HG02571 (cell line): ENCODE results near the gene FAM83C.

Experiments used
- ATAC-seq: cut with Tn5 transposase; IDR thresholded peaks from one replicate; pipeline ENCODE4 v1.9.1; 2021; ENCODE audit warnings: mild to moderate bottlenecking, moderate library complexity; ENCODE audit not compliant: unreplicated experiment

Gene FAM83C

DNA sequence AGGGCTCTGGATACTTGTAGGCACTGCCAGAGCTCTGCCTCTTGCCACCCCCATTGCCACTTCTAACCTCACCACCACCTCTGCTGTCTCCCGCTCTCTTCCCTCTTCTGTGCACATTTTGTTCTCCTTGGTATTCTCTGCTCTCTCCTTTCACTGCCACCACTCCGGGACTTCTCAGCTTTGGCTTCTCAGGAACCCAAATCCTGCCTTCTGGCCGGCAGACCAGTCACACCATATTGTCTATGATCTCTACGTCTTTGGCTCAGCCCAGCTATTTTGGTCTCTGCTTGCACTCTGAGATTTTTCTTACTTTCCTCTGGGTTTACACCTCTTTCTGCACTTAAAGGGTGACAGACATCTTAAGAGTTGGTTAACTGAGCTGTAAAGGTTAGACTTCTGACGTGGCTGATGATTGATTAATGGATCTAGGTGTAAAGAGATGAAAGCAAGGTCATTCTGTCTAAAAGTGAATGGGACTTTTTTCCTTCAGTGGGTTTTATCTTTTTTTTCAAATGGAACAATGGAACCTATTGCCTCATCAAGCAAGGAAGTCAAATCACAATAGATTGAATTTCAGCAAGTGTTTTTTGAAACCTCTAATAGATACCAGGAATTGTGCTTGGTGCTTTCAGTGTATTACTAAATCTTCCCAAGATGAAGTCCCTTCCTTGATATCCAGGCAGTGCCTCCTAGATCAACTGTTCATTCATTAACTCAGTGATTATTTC is 52.0 kb downstream of the FAM83C start:
- ATAC-seq = no peak

DNA sequence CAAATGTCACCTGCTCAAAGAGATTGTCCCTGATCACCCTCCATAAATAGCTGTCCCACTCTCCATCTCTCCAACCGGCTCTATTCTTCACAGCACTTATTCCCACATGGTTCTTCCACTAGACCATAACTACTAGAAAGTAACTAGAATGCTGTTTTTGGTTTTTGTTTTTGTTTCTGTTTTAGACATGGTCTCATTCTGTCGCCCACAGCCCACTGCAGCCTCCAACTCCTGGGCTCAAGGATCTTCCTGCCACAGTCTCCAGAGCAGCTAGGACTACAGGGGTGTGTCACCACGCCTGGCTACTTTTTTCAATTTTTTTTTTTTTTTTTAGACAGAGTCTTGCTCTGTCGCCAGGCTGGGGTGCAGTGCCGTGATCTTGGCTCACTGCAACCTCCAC is 53.5 kb downstream of the FAM83C start:
- ATAC-seq = no peak

DNA sequence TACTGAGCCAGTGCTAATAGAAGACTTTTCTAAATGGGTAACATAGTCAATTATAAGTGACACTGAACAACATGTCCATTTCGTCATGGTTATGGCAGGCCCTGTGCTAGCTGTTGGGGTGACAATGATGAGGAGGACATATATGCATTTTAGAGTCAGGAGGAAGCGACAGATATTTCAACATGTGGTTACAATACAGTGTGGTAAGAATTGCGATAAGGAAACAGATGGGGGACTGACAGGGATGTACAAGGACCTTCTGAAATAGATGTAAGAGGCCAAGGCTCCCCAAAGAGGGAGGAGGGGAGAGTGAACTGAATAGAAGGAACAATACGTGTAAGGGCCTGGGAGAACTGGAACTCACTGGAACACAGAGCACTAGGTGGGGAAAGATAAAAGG is 54.1 kb downstream of the FAM83C start:
- ATAC-seq = no peak

DNA sequence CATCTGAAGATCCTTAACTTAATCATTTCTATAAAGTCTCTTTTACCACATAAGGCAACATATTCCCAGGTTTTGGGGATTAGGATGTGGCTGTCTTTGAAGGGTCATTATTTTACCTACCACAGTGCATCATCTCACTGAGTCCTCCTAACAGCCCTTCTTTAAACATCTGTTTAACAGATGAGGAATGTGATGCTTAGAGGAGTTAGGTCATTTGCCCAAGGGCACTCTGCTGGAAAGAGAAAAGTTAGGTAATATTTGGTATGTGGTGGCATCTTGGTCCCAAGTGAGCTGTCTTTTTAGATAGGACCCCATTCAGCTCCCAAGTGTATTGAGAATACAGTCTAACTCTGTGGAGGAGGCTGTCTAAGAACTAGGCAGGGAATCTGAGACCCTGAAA is 54.7 kb downstream of the FAM83C start:
- no peak for ATAC-seq

DNA sequence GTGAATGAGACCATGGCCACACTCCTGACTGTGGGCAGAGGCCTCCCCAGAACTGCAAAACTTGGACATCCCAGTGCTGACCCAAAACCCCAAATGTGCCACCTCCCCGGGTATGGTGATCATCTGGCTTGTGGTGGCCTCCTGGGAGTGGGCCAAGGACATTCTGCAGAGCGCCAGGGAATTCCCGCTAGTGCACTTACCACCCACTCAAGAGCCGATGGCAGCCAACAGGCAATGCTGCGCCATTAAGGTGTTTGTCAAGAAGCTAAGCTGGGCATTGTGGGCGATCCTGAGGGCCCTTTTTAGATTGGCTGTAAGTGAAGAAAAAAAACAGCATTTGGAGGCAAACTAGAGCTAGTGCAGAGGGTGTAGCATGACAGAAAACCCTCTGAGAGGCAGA is 56.3 kb downstream of the FAM83C start:
- no peak for ATAC-seq
